GM20000 (cell line): ENCODE results near the gene ADARB2.
"Not testable (repeated sequence)": the region's sequence is repeated elsewhere in the genome, so short reads cannot be mapped to it uniquely, and the experiment has no call there.

ENCODE experiments used
- DNase-seq: peaks from one replicate; pipeline ENCODE4 v3.0.0; 2012; ENCODE audit warnings: low spot score
- CTCF ChIP-seq: IDR thresholded peaks from 2 replicates; pipeline ENCODE4 v1.5.1; 2012; ENCODE audit warnings: mild to moderate bottlenecking, control low read depth; ENCODE audit errors: extremely low read depth, missing control alignments

The ADARB2 gene

GRCh38 chr10:1346201-1346600 lies 391.1 kb downstream of the ADARB2 start:
- no peak for DNase-seq
- TF ChIP-seq CTCF, result no peak

- no peak for DNase-seq
- TF ChIP-seq CTCF, result no peak
Measured at GRCh38 chr10:1345368-1345767, 392.0 kb downstream of the ADARB2 start.

- no peak for TF ChIP-seq CTCF
- DNase-seq, result no peak
Measured at GRCh38 chr10:1344846-1345245, 392.5 kb downstream of the ADARB2 start.

- DNase-seq, result no peak
- no peak for TF ChIP-seq CTCF
Measured at GRCh38 chr10:1344408-1344807, 392.9 kb downstream of the ADARB2 start.

GRCh38 chr10:1343176-1343575 lies 394.1 kb downstream of the ADARB2 start:
- no peak for TF ChIP-seq CTCF
- DNase-seq, result no peak

- not testable (repeated sequence) for DNase-seq
Measured at GRCh38 chr10:1341052-1341451, 396.3 kb downstream of the ADARB2 start.

- TF ChIP-seq CTCF, result no peak
- no peak for DNase-seq
Measured at GRCh38 chr10:1339396-1339795, 397.9 kb downstream of the ADARB2 start.

- DNase-seq, result no peak
- TF ChIP-seq CTCF, result no peak
Measured at GRCh38 chr10:1335642-1336041, 401.7 kb downstream of the ADARB2 start.
